Measurements from ENCODE around the gene RSPH1. TPM values are rescaled to one million over a fixed set of nuclear protein-coding genes. Genes with fewer than 3 reads are reported as not detected.

Gene RSPH1
- total and polyA plus RNA-seq, 2 of the 4 experiments (the other 2 are of a cell fraction) = not detected

GRCh38 chr21:42475526-42476387 is 20.3 kb downstream of the RSPH1 start (continued):
- no peak for TF ChIP-seq MAZ (IDR thresholded peaks at IDR 0.05; ENCODE audit: borderline replicate concordance, low read depth, low read length)
- TF ChIP-seq NFE2L2 (IDR thresholded peaks at IDR 0.05; ENCODE audit: low read depth, low read length) = no peak
- no peak for TF ChIP-seq CHD1 (IDR thresholded peaks at IDR 0.05; ENCODE audit: low read depth, low read length)
- no peak for TF ChIP-seq CEBPB (IDR thresholded peaks at IDR 0.05; ENCODE audit: low read depth, low read length)
- TF ChIP-seq MAFK (IDR thresholded peaks at IDR 0.05; ENCODE audit: low read depth, low read length) = no peak

GRCh38 chr21:42475036-42475435 is 21.0 kb downstream of the RSPH1 start:
- ATAC-seq (ENCODE audit: low read depth) = no peak
- Histone ChIP-seq H4K5ac (ENCODE audit: low read depth, low read length) (no peak overlapping the region), H3K4me1 (ENCODE audit: control insufficient read depth, insufficient read depth, low read length) (no peaks in the 10 kb centered on the region), H3K56ac (ENCODE audit: extremely low read depth, insufficient read depth, low read length) (no peak overlapping the region), H3K79me1 (ENCODE audit: low read depth in 1 of 2, low read length in 2 of 2) (no peaks in the 10 kb centered on the region), H3K23ac (ENCODE audit: low read depth, low read length) (no peak overlapping the region), H4K20me1 (ENCODE audit: insufficient read depth, low read length) (no peaks in the 10 kb centered on the region), H3K14ac (replicated peaks; ENCODE audit: low read depth, low read length) (no peak overlapping the region), H3K27me3 (ENCODE audit: control insufficient read depth, insufficient read depth, low read length) (peaks cover 10% of the 10 kb centered on the region; the same call in 1 of the 2 replicates), H3K9me3 (ENCODE audit: control insufficient read depth, insufficient read depth, low read length) (no peaks in the 10 kb centered on the region), H4K8ac (ENCODE audit: low read depth in 2 of 2, low read length in 2 of 2) (no peak overlapping the region), H2AK5ac (ENCODE audit: low read depth, low read length) (no peak overlapping the region), H2AK9ac (replicated peaks; ENCODE audit: low read depth, low read length, poor library complexity) (no peak overlapping the region), H3K36me3 (ENCODE audit: control insufficient read depth, insufficient read depth, low read length) (no peaks in the 10 kb centered on the region), H4K91ac (ENCODE audit: insufficient read depth, low read depth, low read length) (no peak overlapping the region), H2BK15ac (ENCODE audit: low read depth, low read length) (no peak overlapping the region), H2BK20ac (ENCODE audit: low read depth, low read length) (no peak overlapping the region), H2AFZ (replicated peaks; ENCODE audit: low read length, poor library complexity) (no peak overlapping the region), H2BK5ac (ENCODE audit: low read depth, low read length, poor library complexity, severe bottlenecking) (no peak overlapping the region), H3K9me1 (ENCODE audit: insufficient read depth, low read length) (no peaks in the 10 kb centered on the region), H3K18ac (ENCODE audit: low read depth, low read length) (no peak overlapping the region), H3K9ac (ENCODE audit: low read depth, low read length) (no peak overlapping the region), H3K4ac (ENCODE audit: low read depth, low read length) (no peak overlapping the region), H2BK120ac (ENCODE audit: low read depth, low read length) (no peak overlapping the region), H3K4me2 (ENCODE audit: low read depth, low read length) (no peak overlapping the region), H3K27ac (ENCODE audit: insufficient read depth, low read length) (no peak overlapping the region), H3K4me3 (ENCODE audit: insufficient read depth, low read depth, low read length) (no peak overlapping the region)
- in situ Hi-C loops (cut with MboI; ENCODE audit: low sequenced_read_pairs) = no loop called here
- intact Hi-C loops (cut with micrococcal nuclease) = no loop called here
- BruUV-seq (replicated peaks) = no TSS peak
- WGBS, 2 experiments (ENCODE audit: extremely low coverage in 2 of 2, insufficient read length in 1 of 2) = 79% methylated on average over 2 of the region's 7 CpGs; no CpG with 5 or more reads in 1 of the 2 experiments
- ChIA-PET CTCF (no interaction called here), POLR2A (ENCODE audit: unreplicated experiment) (no interaction called here)
- dilution Hi-C loops (cut with HindIII; ENCODE audit: low sequenced_read_pairs, unreplicated experiment) = no loop called here
- DNase-seq = no peak
- TF ChIP-seq USF2 (IDR thresholded peaks at IDR 0.05; ENCODE audit: low read depth, low read length) (no peak), MXI1 (IDR thresholded peaks at IDR 0.05; ENCODE audit: borderline replicate concordance, low read depth, low read length) (no peak), POLR2A (IDR thresholded peaks at IDR 0.05; ENCODE audit: low read depth, low read length) (no peak), ELK1 (IDR thresholded peaks at IDR 0.05; ENCODE audit: borderline replicate concordance, low read depth, low read length) (no peak), CHD1 (IDR thresholded peaks at IDR 0.05; ENCODE audit: low read depth, low read length) (no peak), NFE2L2 (IDR thresholded peaks at IDR 0.05; ENCODE audit: low read depth, low read length) (no peak), CTCF (conservative IDR thresholded peaks at IDR 0.05; ENCODE audit: low read depth, low read length) (no peak), BHLHE40 (IDR thresholded peaks at IDR 0.05; ENCODE audit: low read depth, low read length) (no peak), RCOR1 (IDR thresholded peaks at IDR 0.05; ENCODE audit: insufficient replicate concordance, low read length) (no peak), MAFK (IDR thresholded peaks at IDR 0.05; ENCODE audit: low read depth, low read length) (no peak)

Data from IMR-90 (cell line).